GM18873 (cell line): ENCODE data around the gene FNTB.

ENCODE experiments used
- ATAC-seq: cut with Tn5 transposase; IDR thresholded peaks from one replicate; pipeline ENCODE4 v1.9.1; 2021; ENCODE audit warnings: mild to moderate bottlenecking, moderate library complexity, moderate number of reproducible peaks; ENCODE audit not compliant: unreplicated experiment, low FRiP score

Gene FNTB

GRCh38 chr14:64952598-64953309, 33.9 kb upstream of the FNTB start:
- ATAC-seq, result no peak

DNA sequence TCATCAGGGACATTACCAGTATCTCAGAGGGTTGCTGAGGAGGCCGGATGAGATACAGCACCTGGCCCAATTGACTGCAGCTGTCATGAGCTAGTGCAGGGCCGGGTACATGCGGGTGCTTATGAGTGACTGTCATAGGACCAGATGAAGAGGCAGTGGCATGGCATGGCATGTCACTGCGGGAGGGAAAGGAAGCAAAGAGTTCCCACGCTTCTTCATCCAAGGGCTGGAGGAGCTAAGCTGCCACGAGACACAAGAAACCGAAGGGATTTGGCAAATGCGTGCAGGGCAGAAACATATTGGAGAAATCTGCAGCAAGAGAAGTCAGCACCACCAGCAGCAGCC, 33.4 kb upstream of the FNTB start:
- ATAC-seq, result no peak

GRCh38 chr14:64953661-64954060, 33.0 kb upstream of the FNTB start:
- ATAC-seq, result no peak

DNA sequence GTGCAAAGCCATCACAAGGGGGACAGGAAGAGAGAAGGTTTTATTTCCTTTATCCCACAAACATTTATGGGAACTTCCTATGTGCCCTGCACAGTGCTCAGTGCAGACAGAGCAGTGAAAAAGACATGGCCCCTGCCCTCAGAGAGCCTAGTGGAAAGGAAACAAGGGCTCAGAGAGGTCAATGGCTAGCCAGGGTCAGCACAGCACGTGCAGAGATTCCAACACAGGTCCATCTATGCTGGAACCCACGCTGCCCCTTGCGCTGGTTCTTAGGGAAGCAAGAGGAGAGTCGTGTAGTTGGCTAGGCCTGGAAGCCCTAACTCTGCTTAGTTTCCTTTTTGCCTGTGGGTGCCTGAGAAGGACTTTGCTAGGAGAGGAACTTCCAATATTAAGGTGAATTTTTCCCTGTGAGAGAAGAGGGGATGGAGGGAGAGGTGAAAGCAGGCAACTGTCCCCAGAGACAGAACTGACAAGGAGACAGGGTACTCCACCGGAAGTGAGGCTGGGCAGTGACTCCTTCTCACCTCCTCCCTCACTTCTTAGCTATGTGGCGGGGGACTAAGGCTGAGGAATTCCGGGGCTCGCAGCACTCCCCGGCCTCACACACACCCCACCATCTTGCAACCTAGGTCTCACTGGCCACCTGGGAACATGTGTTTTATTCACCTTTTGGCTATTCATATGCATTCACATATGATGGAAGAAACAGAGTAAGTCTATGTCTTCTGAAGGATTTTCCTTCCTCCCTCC, 32.0 kb upstream of the FNTB start:
- no peak for ATAC-seq

DNA sequence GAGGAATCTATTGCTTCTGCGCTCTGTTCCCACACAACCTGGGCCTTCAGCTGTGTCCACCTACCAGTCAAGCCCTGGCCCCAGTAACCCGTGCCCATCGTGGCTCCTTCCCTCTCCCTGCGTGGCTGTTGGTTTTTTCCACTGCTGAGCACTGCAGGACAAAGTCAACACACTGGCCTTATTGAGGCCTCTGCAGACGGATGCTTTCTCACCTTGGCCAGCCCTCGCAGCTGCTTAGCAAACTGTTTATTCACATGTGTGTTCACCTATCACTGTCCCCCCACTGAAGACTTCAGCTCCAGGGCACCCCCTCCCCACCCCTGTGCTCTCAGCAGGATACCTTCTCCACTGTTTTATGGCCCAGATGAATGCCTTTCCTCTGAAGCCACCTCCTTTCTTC, 31.4 kb upstream of the FNTB start:
- ATAC-seq, result no peak

- ATAC-seq, result no peak
Observed at GRCh38 chr14:64956697-64957406, 29.8 kb upstream of the FNTB start.

DNA sequence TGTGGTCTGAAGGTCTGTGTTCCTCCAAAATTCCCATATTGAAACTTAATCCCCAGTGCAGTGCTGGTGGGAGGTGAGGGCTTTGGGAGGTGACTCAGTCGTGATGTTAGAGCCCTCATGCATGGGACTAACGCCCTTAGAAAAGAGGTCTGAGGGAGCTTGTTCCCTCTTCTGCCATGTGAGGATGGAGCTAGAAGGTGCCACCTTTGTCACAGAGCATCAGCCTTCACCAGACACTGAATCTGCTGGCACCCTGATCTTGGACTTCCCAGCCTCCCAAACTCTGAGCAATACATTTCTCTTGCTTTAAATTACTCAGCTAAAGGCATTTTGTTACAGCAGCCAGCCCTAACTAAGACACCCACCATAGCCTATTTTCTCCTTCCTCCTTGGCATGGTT, 28.5 kb upstream of the FNTB start:
- ATAC-seq, result no peak

- ATAC-seq, result no peak
Observed at GRCh38 chr14:64958743-64959142, 28.0 kb upstream of the FNTB start.

DNA sequence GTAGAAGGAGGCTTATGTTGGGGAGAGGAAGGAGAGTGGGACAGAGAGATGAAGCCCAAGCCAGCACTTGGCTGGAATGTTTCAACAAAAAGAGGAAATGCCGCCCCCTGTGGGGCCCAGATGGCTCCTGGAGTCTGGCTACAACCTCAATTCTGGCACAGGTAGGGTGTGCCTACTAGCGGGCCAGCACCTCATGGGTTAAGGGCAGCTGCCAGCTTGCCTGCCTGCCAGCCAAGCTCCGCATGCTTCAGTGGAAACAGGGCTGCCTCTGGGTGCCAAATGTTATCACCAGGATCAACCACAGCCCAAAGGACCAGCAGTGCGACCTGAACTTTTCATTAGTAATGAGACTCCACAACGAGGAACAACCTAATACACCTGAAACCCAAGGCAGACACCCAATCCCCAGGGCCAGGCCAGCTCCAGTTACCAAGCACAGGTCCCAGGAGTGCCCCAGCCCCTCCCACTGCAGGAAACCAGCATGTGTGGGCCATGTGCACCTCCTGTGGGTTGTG, 25.9 kb upstream of the FNTB start:
- ATAC-seq, result no peak

- ATAC-seq, result no peak
Observed at GRCh38 chr14:64963611-64964010, 23.1 kb upstream of the FNTB start.

DNA sequence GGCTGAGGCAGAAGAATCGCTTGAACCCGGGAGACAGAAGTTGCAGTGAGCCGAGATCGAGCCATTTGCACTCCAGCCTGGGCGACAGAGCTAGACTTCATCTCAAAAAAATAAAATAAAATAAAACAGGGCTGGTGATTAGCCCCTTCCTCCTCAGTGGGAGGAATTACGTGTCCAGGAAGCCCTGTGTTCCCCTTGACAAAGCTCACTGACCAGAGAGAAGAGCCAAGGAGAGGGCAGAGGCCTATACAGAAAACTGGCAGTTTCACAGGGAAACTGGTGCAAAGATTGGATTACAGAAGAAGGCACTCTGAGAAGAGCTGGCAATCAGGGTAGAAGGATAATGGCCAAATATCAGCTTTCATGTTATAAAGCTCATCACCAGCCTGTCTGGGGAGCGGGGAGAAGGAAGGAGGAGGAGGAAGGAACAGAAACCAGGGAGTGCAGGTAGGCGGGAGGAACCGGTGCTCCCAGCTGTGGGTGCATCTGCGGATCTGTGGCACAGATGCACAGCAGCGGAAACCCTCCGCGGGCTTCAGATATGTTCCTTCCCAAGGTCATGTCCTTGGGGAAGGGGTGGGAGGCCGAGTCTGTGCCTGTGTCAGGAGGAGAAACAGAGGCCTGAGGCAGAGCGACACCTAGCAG, 21.2 kb upstream of the FNTB start:
- no peak for ATAC-seq

GRCh38 chr14:64966976-64967375, 19.7 kb upstream of the FNTB start:
- no peak for ATAC-seq

DNA sequence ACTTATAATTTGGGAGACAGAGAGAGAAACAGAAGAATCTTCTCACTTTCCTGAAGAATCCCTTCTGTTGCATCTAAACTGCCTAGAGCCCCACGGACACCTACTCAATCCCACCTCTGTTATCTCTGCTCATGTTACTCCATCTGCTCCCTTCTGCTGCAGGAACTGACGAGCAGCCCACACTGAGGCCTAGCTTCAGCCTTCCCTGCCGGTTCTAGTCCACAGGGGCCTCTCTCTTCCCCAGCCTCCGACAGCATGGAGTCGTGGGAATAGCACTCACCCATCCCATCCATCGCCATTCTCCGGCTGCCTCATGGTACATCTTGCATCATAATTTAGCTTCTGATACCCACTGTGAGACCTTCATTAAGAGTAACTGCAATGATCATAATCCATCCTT, 18.5 kb upstream of the FNTB start:
- ATAC-seq, result no peak

- ATAC-seq, result no peak
Observed at GRCh38 chr14:64968651-64969050, 18.0 kb upstream of the FNTB start.

DNA sequence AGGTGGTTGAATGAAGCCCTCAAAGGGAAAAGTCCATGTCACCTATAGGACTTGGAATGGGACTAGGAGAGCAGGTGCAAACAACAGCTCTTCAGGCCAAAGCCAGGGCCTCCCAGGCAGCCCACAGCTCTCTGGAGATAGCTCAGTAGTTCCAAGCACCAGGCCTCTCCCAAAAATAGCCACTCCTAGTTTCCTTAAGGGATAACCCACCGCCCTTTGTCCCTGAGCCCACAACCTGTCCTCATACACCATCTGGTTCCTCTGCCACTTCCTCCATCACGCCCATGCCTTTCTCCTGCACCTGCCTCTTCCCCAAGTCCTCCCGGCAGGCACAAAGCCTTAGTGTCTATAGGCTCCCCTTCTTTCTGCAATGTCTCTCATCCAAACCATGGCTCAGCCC, 16.7 kb upstream of the FNTB start:
- no peak for ATAC-seq

GRCh38 chr14:64970776-64971477, 15.8 kb upstream of the FNTB start:
- no peak for ATAC-seq

- no peak for ATAC-seq
Observed at GRCh38 chr14:64971491-64971942, 15.2 kb upstream of the FNTB start.

GRCh38 chr14:64971943-64972791, 14.5 kb upstream of the FNTB start, which contains the start of gene RAB15:
RAB15 (minus strand) TSS chr14:64972336; CDS start chr14:64972076, 260 bp downstream.
- ATAC-seq, result no peak

GRCh38 chr14:64973026-64973442, 13.7 kb upstream of the FNTB start:
- ATAC-seq, result no peak
